Measurements from ENCODE around the gene MBP.
"Not testable (repeated sequence)": the region's sequence is repeated elsewhere in the genome, so short reads cannot be mapped to it uniquely, and the experiment has no call there.

Gene MBP

DNA sequence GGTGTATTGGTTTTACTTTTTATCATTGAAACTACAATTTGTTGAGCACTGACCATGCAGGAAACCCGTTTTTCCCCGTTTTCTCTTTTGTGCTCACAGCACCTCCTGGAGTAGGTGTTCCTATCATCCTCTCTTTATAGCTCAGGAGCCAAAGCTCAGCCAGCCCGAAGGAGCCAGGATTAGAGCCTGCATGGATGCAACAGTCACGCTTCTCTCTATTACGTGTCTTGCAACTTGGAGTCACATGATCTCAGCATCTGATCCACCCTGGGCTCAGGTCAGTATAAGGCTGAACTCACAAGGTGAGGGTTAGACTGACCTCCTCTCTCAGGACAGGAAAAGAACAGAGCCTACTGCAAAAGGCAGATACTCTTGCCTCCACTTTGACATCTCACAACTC lies 150.5 kb downstream of the MBP start:
- DNase-seq: no peak

DNA sequence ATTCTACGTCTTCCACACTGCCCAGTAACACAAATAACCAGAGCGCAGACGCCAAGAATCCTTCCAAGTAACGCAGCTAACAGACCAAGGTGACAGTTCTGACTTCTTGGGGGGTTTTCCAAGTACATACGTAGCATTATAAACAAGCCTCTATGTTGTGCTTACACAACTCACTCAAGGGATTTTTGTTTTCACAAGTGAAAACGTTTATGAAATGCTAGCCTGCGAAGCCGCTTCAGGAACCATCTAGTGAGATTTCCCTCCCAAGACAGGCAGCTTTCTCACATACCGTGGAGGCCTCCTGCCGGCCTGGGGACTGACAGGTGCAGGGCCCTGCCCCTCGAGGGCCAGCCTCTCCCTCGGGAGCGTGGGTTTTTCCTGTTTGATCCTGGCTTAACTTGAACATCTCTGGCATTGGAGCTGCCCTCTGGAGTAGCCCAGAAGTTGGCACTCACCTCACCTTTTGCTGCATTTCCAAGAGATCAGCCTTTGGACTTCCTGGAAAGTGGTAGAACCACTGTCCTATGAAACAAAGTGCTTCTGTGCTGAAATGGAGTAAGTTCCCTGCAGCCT lies 151.1 kb downstream of the MBP start:
- no peak for DNase-seq

DNA sequence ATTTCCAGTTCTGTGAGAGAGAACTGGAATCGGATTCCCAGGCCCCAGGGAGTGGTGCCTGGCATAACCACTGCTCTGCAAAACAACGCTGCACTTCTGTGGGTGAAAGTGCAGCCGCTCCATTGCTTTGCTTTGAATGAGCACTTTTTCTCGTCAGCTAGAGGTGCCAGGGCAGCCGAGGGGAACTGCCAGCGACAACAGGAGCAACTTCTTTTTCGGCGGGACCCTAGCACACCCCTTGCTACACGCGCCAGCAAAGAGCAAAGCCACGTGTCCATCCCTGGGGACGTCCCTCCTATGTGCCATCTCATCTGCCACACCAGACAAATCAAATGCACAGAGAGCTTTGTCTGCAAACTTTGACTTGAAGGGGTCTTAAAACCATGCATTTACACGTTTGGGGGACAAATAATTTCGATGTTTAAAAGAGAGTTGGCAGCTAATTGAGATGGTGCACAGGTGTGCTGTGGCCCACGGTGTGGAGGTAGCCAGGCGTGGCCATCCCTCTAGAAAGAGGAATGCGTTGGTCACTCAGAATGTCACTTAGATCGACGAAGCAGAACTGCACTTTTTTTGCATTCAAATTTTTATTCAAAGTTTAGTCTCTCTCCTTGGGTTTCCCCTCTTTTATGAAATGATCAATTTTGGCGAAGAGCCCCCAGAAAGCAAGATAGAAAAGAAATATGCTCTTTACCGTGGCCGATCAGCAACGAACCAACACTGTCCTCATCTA lies 151.8 kb downstream of the MBP start:
- DNase-seq: no peak

DNA sequence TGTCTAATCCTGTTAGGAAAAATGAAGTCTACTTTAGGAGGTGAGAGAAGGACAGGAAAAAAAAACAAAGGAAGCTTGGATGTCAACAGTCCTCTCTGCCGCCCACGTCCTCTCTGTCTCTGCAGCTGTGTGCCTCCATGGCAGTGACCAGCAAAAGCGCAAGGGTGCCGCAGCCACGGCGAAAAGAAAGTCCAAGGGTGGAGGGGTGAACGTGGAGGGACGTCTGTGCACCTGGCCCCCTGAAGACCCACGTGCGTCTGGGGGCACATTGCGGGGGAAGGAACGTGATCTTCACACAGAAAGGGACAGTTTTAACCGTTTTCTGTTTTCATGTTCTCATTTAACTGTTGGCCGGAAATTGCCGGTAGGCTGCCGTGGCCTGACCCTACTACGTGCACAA lies 152.7 kb downstream of the MBP start:
- DNase-seq: no peak

DNA sequence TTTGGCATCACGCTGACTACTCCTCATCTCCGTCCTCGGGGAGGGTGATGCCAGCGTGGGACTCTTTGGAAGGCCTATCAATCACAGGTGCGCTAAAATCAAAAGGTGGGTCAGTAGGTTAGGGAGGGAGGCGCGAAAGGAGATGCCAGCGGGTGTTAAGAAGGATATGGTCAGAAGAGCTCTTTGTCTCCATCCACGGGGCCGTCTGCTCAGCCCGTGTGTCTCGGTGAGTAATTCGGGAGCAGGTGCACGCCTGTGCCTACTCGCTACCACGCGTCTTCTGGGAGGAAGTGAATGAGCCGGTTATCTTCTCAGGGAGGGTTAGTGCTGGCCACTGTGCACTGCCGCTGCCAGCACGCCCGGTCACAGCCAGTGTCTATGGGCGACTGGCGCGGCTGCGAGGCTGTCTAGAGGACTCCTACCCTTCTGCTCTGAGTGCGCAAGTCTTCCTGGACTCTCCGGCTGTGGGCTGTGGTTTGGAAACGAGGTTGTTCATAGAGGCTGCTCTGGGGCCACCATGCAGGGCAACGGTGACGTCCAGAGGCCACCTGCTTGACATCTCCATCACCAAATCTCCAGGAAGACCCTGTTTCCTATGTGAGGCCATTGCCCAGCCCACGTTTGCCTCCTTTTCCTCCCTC lies 153.4 kb downstream of the MBP start:
- no peak for DNase-seq

DNA sequence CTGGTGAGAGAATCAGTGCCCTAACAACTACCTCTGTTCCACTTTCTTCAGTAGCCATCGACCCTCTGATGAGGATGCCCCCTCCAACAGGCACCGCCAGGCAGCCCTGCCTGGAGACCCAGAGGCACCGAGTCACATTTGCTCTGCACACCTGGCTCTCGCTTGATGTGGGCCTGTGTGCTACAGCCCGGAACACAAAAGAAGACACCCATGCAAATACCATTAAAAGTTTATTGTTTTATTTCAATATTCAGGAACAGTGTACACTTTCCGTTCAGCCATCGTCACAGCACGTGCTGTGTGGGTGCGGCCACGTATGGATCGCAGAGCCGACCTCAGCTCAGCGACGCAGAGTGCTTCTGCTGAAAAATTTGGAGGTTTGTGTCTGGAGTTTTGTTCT lies 154.0 kb downstream of the MBP start:
- DNase-seq: no peak

DNA sequence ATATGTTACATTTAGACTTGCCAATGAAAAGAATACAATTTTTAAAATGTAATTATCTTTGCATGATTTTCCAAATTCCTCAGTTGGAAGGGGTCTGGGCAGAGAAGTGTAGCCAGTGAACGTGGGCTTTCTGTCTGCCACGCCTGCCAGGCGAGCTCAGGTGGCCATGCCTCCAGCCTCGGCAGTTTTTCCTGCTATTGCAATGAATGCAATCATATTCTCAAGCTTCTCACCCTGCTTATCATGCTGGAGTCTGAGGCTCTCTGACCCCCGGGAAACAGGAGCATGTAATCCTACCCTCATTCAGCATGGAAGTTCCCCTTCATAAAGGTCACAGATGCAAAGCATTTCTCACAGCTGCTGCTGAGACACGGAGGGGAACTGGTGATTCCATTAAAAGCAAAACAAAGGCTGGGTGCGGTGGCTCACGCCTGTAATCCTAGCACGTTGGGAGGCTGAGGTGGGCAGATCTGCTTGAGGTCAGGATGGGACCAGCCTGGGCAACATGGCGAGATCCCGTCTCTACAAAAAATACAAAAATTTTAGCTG lies 154.8 kb downstream of the MBP start:
- DNase-seq: no peak

DNA sequence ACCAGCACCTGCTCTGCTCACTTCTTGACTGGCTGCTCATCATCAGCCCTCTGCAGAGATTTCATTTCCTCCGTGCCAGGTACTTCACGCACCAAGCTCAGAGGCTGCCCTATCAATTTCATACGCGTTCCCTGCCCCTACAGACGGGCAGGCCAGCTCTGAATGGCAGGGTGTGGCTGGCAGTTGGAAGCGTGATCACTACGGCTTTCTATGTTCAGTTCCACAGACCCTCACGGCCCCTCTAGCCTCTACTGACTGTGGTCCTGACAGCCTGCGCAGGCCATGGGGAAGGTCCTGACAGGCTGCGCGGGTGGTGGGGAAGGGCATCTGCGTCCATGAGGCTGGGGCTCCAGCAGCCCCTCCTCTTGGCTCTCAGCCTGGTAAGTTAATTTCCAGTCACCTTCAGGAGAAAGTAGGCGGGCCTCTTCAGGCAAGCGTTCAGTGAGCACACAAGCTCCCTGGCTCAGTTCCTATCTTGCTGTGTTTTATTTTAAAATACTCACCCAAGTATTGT lies 155.4 kb downstream of the MBP start:
- DNase-seq: no peak

DNA sequence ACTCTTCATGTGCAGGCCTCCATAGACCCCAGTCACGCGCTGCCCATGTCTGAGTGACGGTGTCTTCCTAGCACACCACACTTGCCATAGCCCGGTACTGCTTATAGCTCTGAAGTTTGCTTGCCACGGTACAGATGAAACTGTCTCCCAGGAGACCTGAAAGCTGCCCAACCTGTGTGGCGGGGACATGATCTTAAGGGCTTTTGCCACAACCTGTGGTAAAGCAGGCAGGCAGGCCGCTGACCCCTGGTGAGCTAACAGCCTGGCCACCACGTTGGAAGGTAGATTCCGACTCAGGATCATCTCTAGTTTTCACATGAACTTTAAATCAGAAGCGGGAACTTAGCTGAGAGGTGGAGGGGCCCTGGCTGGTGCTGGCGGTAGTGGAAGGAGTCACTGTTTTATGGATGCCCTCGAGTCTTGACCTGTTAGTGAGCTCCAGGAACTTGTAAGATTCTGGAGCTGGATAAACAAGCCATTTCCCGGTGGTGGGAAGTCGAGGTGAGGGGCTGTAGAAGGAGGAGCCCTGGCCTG lies 156.9 kb downstream of the MBP start:
- DNase-seq: no peak

DNA sequence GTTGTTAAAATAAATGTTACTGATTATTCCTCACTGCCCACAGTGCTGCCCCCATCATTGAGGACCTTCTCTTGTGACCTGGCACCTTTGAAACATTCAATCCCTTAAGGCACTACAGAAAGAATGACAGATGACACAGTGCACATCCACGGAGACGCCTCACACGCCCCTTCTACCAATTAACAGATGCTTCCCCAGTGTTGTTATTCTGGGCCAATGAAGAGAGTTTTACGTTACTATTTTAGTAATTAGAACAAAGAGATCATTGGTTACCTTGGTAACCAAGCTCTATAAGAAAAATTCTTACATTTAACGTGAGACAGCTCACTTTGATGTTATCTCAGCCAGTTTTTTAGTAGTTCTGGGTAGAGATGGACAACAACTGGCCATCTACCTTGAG lies 158.2 kb downstream of the MBP start:
- no peak for DNase-seq

DNA sequence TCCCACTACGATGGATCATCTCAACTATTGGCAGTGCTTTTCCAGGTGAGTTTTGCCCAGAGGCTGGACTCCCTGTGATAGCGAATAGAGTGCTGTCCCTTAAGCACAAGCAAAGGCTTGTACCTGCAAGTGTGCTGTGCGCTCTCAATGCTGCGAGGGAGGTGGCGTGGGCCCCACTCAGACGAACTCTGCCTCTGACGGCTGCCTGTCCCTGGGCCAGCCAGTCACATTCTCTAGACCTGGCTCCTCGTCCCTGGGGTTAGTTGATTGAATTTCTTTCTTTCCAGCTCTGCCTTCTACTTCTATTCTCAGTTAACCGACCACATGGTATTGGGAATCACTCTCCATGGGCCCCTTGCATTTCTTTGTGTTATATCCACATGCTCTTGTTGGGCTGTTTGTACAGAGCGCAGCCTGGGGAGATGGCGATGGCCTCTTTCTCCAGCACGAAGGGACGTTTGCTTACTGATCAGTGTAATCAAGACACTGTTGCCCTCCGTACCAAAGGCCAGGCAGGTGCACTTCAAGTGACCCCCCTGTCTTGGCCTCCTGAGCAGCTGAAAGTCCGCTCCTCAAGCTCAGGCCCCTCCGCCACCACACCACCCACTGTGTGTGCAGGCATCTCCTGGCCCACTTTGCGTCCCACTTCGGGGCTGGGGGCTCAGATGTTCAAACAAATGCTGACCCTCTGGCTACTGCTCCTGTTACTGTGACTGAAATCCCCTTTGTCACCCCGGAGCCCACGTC lies 158.9 kb downstream of the MBP start:
- DNase-seq: no peak

DNA sequence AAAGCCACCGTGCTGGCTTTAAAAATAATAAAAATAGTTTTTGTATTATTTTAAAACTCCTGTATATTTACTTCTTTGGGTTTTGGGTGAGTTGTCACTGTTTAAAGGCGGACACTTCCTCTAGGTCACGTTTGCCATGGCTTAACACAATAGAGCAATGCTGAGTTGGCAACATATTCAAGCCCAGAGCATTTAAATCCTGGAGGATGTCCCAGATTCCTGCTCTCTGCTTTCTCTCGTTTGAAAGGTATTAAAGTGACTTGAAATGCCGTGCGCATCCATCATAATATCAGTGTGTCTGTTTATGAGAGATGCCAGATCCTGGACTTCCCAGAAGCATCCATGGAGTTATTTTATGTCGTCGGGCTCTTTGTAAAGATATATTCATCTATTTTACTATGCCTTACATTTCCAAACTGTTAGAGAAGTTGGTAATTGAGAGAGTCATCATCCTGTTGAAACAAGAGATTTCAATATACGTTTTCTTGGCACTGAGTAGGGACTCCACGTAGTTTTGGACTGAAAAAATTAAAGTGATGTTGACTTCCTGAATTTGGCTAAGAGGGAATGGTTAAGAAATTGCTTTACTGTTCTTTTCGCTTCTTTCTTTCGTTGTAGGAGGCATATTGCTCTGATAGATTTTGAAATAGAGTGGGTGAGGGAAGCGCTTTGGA lies 159.6 kb downstream of the MBP start:
- DNase-seq: no peak

DNA sequence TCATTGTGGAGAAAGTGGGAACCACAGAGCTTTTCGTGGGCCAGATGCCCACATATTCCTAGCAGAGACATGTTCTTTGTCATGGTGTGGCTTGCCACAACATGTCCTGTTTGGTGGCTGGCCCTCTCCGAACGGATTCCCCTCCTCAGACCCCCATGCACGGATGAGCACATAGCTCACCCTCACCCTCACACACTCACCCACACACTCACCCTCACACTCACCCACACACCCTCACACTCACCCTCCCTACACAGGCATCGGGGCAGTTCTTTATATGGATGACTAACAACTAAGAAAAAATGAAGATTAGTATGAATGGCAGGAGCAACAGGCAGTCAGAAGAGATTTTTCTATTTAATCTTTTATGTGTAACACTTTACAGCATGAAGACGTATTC lies 160.3 kb downstream of the MBP start:
- DNase-seq: no peak

DNA sequence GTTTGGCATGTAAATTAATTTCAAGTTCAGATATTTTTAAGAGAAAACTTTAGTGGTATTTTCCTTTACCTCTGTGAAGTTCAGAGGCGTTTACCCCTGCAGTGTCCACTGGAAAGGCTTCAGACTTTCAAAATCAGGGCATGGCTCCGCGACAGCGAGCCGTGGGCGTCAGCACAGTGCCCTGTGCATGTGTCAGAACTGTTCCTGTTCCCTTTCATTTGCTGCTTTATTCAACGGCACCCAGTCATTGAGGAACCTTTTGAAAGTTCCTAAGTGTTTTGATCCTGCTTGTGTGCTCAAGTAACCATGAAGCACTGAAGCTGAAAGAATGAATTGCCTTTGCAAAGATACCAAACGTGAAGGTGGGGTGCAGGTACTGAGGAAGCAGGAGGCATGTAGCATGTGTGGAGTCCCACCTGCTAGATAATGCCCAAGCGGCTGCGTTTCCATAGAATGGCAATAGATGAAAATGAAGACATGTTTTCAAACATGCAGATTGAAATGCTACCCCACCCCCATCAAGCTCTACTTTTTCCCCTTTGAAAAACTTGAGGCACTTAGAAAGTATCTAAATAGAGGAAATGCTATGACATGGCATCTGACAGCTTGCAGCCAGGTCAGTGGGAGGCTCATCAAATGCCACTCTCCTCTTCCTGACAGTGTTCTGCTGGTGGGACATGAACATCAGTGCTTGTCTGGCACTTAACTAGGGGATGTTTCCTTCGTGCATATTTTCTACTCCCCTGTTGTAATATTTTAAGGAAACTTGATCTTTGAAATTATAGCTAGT lies 161.6 kb downstream of the MBP start:
- DNase-seq: no peak

DNA sequence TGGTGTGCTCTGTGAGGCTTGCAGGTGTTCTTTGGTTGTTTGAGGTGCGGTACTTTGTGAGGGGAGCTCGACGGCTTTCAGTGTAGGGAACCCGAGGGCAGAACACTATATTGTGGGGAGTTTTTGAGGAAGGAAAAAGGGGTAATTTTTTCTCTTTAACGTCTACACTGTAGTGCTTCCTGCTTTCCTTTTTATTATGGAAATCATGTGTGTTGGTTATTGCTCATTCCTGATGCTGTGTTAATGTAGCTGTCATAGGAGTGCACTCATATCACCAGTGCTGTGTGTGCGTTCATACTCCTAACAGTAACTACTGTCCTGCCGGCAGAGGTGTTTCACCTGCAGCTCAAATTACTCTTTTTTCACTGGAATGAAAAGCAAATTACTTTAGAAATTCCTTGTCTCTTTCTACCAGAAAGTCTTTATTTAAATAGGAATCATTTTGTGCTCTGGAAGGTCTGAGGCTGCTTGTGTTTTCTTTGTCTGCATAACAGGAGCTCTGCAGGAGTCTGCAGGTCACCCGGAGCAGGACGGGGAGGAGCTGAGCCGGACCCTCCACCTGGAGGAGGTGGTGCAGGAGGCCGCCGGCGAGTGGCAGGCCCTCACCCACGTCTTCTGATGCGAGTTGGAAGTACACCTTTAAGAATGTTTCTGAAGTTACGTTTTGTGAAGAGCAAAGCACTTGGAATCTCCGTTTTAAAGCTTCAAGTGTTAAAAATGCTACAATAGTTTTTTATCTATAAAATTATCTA lies 164.7 kb downstream of the MBP start:
- no peak for DNase-seq

DNA sequence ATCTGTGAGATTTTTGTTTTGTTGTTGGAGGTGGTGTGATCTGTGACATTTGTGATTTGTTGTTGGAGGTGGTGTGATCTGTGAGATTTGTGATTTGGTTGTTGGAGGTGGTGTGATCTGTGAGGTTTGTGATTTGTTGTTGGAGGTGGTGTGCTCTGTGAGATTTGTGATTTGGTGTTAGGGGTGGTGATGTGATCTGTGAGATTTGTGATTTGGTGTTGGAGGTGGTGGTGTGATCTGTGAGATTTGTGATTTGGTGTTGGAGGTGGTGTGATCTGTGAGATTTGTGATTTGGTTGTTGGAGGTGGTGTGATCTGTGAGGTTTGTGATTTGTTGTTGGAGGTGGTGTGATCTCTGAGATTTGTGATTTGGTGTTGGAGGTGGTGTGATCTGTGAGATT lies 165.3 kb downstream of the MBP start:
- not testable (repeated sequence) for DNase-seq

DNA sequence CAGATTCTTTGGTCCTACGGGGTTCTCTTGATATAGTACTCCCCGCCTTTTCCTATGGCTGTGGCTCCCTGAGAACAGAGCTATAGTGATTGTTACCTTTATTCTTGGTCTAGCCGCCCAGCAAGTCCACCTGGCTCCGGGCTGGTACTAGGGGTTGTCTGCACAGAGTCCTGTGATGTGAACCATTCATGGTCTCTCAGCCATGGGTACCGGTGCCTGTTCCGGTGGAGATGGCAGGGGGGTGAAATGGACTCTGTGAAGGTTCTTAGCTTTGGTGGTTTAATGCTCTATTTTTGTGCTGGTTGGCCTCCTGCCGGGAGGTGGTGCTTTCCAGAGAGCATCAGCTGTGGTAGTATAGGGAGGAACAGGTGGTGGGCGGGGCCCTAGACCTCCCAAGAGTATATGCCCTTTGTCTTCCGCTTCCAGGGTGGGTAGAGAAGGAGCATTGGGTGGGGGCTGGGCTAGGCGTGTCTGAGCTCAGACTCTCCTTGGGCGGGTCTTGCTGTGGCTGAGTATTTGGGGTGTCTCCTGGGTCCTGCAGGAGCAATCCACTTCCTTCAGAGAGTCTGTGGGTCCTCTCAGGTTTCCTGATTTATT lies 166.9 kb downstream of the MBP start:
- DNase-seq: not testable (repeated sequence)

DNA sequence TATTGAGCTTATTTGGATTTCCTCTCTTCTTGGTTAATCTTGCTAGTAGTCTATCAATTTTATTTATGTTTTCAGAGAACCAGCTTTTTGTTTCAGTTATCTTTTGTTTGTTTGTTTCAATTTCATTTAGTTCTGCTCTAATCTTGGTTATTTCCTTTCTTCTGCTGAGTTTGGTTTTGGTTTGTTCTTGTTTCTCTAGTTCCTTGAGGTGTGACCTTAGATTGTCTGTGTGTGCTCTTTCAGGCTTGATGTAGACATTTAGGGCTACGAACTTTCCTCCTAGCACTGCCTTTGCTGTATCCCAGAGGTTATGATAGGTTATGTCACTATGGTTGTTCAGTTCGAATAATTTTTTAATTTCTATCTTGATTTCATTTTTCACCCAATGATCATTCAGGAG lies 168.6 kb downstream of the MBP start:
- no peak for DNase-seq

DNA sequence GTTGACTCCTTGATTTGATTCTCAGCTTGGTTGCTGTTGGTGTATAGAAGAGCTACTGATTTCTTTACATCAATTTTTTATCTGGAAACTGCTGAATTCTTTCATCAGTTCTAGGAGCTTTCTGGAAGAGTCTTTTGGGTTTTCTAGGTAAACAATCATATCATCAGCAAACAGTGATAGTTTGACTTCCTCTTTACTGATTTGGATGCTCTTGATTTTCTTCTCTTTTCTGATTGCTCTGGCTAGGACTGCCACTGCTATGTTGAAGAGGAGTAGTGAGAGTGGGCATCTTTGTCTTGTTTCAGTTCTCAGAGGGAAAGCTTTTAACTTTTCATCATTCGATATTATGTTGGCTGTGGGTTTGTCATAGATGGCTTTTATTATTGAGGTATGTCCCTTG lies 169.7 kb downstream of the MBP start:
- DNase-seq: no peak

DNA sequence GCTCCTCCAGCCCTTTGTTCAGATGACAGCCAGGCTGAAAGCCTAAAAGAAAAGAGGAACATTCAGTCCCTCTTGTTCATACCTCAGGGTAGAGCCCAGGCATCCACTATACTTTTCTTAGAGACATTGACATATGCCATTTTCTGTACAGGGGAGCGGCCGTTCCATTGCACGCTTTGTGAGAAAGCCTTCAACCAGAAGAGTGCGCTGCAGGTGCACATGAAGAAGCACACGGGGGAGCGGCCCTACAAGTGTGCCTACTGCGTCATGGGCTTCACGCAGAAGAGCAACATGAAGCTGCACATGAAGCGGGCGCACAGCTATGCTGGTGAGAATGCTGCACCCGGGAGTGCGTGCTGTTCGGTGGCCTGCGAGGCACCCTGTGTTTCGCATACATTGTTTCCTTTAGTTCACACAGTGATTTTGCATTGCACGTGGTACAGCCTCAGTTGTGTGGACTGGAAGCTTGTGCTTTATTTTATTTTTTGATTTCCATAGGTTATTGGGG lies 172.0 kb downstream of the MBP start:
- no peak for DNase-seq
